BE2C (cell line): ENCODE results near the gene PKD1L1.

Source experiments
- DNase-seq: peaks from one replicate; pipeline ENCODE4 v3.0.0-alpha.2; 2020
- H3K27me3 ChIP-seq: fragments of 250-450 bp; sonication (Bioruptor Pico); 2 replicates; pipeline ENCODE4 v1.5.1; 2020; ENCODE audit warnings: mild to moderate bottlenecking
- H3K36me3 ChIP-seq: fragments of 250-450 bp; sonication (Bioruptor Pico); 2 replicates; pipeline ENCODE4 v1.5.1; 2020; ENCODE audit warnings: mild to moderate bottlenecking
- H3K4me1 ChIP-seq: fragments of 250-450 bp; sonication (Bioruptor Pico); 2 replicates; pipeline ENCODE4 v1.5.1; 2020
- H3K4me3 ChIP-seq: 2 replicates; pipeline ENCODE4 v1.5.1; 2011; ENCODE audit warnings: low read depth, low read length
- H3K9me3 ChIP-seq: fragments of 250-450 bp; sonication (Bioruptor Pico); 2 replicates; pipeline ENCODE4 v1.5.1; 2020
- CTCF ChIP-seq: IDR thresholded peaks from 2 replicates; pipeline ENCODE4 v1.5.1; 2012; ENCODE audit warnings: mild to moderate bottlenecking, low read depth, low read length

The PKD1L1 gene

DNA sequence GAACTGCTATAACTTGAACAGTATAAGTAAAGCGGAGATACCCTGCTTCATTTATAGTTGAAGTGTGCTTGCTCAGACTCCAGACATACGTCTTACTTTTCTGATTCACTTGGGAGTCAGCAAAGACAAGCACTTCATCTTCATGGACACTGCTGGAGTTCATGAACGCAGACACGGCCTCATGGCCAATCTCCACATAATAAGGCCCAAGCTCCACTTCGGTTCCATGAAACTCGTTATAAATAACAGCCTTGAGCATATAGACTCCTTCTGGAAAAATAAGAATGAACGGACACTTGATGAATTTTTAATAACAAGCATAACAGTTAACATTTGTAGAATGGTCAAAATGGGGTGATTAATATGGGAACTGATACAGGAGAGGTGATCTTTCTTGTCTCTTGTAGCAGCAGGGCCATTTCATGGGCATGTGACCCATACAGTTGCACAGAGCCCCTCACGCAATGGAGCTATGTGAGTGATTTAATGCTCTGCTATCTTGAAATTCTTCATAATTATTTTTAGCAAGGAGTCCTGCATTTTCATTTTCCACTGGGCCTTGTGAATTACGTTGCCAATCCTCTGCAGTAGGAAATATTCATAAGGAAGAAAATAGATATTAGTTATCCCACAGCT lies 40.2 kb downstream of the PKD1L1 start:
- Histone ChIP-seq H3K4me3 (no peak overlapping the region), H3K9me3 (no peaks in the 10 kb centered on the region), H3K27me3 (no peaks in the 10 kb centered on the region), H3K4me1 (no peaks in the 10 kb centered on the region), H3K36me3 (no peaks in the 10 kb centered on the region)
- DNase-seq, result no peak
- no peak for TF ChIP-seq CTCF

DNA sequence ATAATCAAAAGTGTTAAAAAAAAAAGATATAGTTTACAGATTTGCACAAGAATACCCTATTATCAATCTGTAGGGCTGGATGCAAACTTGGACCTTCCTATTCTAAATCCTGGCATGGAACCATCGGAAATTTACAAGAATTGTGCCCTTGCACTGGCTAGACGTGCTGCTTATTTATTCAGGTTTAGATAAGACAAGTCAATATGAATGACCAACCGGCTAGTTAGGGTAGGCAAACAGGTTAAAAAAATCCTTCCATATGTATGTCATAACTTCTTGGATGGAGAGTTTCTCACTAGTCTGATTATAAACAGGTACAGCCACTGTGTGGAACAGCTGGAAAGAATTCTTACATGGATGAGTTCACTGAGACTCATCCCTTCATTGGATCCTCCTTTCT lies 41.4 kb downstream of the PKD1L1 start:
- TF ChIP-seq CTCF, result no peak
- H3K36me3 ChIP-seq, result no peaks in the 10 kb centered on the region
- no peaks in the 10 kb centered on the region for H3K9me3 ChIP-seq
- DNase-seq, result no peak
- no peaks in the 10 kb centered on the region for H3K4me1 ChIP-seq
- H3K4me3 ChIP-seq, result no peak overlapping the region
- H3K27me3 ChIP-seq, result no peaks in the 10 kb centered on the region

DNA sequence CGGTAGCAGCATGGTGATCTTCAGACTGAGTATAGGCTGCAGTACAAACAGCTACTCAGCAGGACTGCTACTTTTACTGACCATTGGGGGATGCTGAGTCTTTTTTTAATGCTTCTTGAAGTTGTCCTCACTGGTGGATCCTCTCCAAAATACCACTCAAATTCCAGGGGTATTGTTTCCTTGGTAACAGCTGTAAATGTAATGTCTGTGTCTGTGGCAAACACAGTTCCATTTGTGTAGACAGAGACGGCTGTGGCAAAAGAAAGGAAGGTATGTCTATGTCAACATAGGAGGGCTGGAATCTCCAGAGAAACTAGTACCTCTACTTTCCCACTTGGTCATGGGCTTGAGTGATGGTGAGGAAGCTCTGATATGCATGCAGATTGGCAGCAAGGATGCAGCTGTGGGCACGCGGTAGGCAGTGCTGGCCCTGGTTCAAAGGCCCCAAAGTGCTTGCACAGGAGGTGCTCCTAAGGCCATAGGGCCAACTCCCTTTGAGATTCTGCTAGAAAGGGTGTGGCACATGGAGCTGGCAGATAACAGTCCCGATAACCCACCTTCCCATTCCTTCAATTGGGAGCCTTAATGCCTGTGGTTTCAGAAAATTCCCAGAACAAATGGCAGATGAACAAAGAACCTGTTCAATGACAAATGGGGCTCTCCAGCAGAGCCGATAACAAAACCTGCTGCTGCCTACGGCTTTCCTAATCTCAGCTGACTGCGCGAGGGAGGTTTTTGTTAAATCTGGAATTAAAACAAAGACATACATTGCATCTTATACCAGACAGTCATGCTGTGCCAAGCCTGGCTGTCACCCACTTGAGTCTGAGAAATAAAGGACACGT lies 43.0 kb downstream of the PKD1L1 start:
- no peak for DNase-seq
- Histone ChIP-seq H3K27me3 (no peaks in the 10 kb centered on the region), H3K4me3 (no peak overlapping the region), H3K36me3 (no peaks in the 10 kb centered on the region), H3K4me1 (no peaks in the 10 kb centered on the region), H3K9me3 (no peaks in the 10 kb centered on the region)
- no peak for TF ChIP-seq CTCF

DNA sequence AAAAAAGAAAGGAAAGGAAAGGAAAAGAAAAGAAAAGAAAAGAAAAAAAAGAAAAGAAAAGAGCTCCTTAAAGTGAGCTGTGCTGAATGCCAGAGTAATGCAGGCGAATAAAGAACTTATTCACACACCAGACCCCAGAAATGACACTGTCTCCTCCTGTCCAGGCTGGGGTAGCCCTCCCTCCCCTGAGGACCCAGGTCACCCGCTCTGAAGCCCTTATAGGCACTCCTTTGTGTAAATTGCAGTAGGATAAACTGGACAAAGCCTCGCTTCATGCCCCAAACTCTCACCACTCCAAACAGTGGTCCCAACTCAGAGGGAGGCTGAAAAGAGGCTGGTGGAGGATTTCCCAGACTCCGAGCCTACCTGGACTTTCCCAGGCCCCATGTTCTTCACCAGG lies 46.3 kb downstream of the PKD1L1 start:
- no peaks in the 10 kb centered on the region for H3K27me3 ChIP-seq
- no peaks in the 10 kb centered on the region for H3K4me1 ChIP-seq
- no peak for DNase-seq
- no peaks in the 10 kb centered on the region for H3K9me3 ChIP-seq
- H3K4me3 ChIP-seq, result no peak overlapping the region
- no peak for TF ChIP-seq CTCF
- no peaks in the 10 kb centered on the region for H3K36me3 ChIP-seq

DNA sequence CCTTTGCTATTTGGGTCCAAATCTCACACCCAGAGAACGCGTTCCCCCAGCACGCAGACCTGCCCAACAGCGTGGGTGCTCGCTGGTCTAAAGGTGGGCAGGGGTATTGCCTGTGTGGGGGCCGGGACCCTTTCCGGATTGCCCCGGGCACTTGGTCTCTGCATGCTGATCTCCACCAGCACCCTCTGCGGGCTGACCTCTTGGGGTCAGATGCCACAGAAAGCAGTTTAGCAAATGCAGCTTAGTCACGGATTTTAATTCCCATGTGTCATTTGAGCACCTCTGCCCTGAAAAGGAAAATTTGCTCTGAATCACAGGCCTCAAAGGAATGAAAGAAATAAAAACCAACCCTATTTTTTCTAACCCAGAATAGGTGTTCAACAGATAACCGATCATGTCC lies 46.7 kb downstream of the PKD1L1 start:
- DNase-seq, result no peak

More for the DNA sequence above, 46.7 kb downstream of the PKD1L1 start:
- Histone ChIP-seq H3K9me3 (no peaks in the 10 kb centered on the region), H3K4me3 (no peak overlapping the region), H3K36me3 (no peaks in the 10 kb centered on the region), H3K4me1 (no peaks in the 10 kb centered on the region), H3K27me3 (no peaks in the 10 kb centered on the region)
- TF ChIP-seq CTCF, result no peak
